GM12873 (cell line): ENCODE measurements around the gene SERPINA1.

ENCODE experiments used
- CTCF ChIP-seq: IDR thresholded peaks from 2 replicates; pipeline ENCODE4 v1.5.1; 2012; ENCODE audit warnings: low read depth, mild to moderate bottlenecking, moderate library complexity, low read length, control low read depth; ENCODE audit not compliant: insufficient read depth; ENCODE audit errors: missing control alignments

The SERPINA1 gene

GRCh38 chr14:94380225-94381148, 7.9 kb downstream of the SERPINA1 start:
- no peak for TF ChIP-seq CTCF

DNA sequence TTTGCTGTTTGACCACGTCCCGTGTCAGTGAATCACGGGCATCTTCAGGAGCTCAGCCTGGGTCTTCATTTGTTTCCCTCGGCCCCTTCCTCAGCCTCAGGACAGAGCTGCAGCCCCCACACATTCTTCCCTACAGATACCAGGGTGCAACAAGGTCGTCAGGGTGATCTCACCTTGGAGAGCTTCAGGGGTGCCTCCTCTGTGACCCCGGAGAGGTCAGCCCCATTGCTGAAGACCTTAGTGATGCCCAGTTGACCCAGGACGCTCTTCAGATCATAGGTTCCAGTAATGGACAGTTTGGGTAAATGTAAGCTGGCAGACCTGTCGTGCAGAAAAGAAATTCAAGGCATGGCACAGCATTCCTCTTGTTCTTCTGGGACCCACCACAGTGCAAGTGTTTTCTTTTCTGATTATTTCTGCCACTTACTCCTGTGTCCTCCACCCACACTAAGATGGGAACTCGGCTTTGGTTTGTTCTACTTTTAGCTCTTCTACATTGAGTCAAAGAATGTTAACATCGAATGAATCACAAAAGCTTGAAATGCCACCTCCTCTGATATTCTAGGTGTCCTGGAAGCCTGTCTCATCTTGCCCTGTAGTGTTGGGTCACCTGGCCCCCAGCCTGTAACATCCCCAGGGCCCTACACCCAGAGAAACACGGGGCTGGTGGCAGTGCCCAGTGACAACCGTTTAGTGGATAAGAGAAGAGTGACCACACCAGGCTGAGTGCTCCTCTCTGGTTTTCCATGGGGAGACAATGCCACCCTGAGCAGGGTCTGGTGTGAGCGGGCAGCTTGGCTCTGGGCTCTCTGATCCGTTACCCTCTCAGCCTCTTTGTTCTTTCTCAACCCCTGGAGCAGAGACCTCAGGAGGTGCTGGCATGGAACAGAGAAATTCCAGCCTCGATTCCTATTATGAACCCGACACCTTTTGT, 8.8 kb downstream of the SERPINA1 start:
- no peak for TF ChIP-seq CTCF

GRCh38 chr14:94378527-94379290, 9.7 kb downstream of the SERPINA1 start:
- TF ChIP-seq CTCF, result no peak

- no peak for TF ChIP-seq CTCF
Measured at GRCh38 chr14:94377866-94378470, 10.4 kb downstream of the SERPINA1 start.

GRCh38 chr14:94376976-94377865, 11.2 kb downstream of the SERPINA1 start:
- TF ChIP-seq CTCF, result no peak

DNA sequence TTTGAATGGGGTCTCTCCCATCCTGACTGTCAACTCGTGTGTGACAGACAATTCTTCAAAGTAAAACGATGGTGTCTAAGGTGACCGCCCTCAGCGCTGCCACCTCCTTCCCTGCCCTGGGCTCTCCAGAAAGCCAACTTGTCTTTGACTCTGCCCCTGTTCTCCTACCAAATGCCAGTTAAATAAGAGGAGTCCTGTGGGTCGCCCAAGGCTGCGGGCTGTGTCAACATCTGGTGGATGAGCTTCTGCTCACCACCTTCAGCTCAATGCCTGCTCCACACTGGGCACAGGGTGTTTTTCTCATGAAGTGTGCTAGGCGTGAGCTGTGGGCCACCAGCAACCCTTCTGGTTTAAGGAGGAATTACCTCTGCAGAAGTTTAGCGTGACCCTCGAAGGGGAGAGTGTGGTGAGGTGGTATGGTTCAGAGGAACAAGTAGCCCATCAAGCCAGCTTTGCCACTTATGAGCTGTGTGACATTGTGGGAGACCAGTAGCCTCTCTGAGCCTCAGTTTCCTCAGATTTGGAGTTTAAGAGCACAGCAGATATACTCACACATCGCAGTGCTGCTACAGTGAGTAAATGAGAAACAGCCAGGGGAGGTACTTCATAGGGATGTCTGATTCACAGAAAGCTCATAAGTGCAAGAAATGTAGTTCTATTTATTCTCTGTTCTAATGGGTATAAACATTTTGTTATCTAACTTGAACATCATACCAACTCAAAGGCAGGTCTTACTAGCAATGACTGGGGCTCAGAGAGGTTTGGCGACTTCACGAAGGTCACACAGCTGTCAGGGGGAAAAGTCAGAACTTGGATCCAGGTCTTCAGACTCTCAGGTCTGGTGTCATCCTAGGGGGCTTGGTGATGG, 12.1 kb downstream of the SERPINA1 start:
- no peak for TF ChIP-seq CTCF
